MM.1S (cell line): ENCODE measurements around the gene HTR2C.

Experiments
- DNase-seq: peaks from one replicate; pipeline ENCODE4 v3.0.0-alpha.2; 2015
- H2AFZ ChIP-seq: fragments of 300-600 bp; sonication (generic); 2 replicates; pipeline ENCODE4 v1.6.0; 2016; ENCODE audit warnings: antibody characterized with exemption, low read length
- H3F3A ChIP-seq: fragments of 300-600 bp; sonication (generic); 2 replicates; pipeline ENCODE4 v1.6.1; 2016; ENCODE audit warnings: mild to moderate bottlenecking, antibody characterized with exemption, low read length, moderate library complexity, mixed read lengths; ENCODE audit not compliant: insufficient read depth
- H3K27ac ChIP-seq: fragments of 300-600 bp; sonication (generic); 2 replicates; pipeline ENCODE4 v1.5.1; 2016; ENCODE audit warnings: mild to moderate bottlenecking, low read length
- H3K27me3 ChIP-seq: fragments of 300-600 bp; sonication (generic); replicated peaks from 2 replicates; pipeline ENCODE4 v1.6.0; 2016; ENCODE audit warnings: low read length; ENCODE audit not compliant: insufficient read depth
- H3K36me3 ChIP-seq: fragments of 300-600 bp; sonication (generic); replicated peaks from 2 replicates; pipeline ENCODE4 v1.6.1; 2016; ENCODE audit warnings: mild to moderate bottlenecking, low read length, mixed read lengths; ENCODE audit not compliant: insufficient read depth
- H3K4me1 ChIP-seq: fragments of 300-600 bp; sonication (generic); 2 replicates; pipeline ENCODE4 v1.6.1; 2016; ENCODE audit warnings: low read length, mixed read lengths
- H3K4me2 ChIP-seq: fragments of 300-600 bp; sonication (generic); 2 replicates; pipeline ENCODE4 v1.6.0; 2016; ENCODE audit warnings: low read depth, low read length
- H3K4me3 ChIP-seq: fragments of 300-600 bp; sonication (generic); 2 replicates; pipeline ENCODE4 v1.5.1; 2016; ENCODE audit warnings: low read length, mixed read lengths
- H3K79me2 ChIP-seq: fragments of 300-600 bp; sonication (generic); 2 replicates; pipeline ENCODE4 v1.6.1; 2016; ENCODE audit warnings: mixed run types, low read length, mixed read lengths
- H3K9ac ChIP-seq: fragments of 300-600 bp; sonication (generic); 2 replicates; pipeline ENCODE4 v1.6.1; 2016; ENCODE audit warnings: low read length, mixed read lengths
- H3K9me2 ChIP-seq: fragments of 300-600 bp; sonication (generic); replicated peaks from 2 replicates; pipeline ENCODE4 v1.6.1; 2016; ENCODE audit warnings: mild to moderate bottlenecking, low read length, mixed read lengths; ENCODE audit not compliant: insufficient read depth
- H3K9me3 ChIP-seq: fragments of 300-600 bp; sonication (generic); replicated peaks from 2 replicates; pipeline ENCODE4 v1.6.1; 2016; ENCODE audit warnings: mild to moderate bottlenecking, low read length, mixed read lengths; ENCODE audit not compliant: insufficient read depth
- H4K20me1 ChIP-seq: fragments of 300-600 bp; sonication (generic); 2 replicates; pipeline ENCODE4 v1.6.1; 2016; ENCODE audit warnings: mild to moderate bottlenecking, low read length, moderate library complexity, mixed read lengths; ENCODE audit not compliant: insufficient read depth
- EZH2 ChIP-seq: fragments of 300-600 bp; sonication (generic); optimal IDR thresholded peaks from 2 replicates; pipeline ENCODE3; 2017; ENCODE audit warnings: low read depth, mild to moderate bottlenecking, antibody characterized with exemption, low read length, mixed read lengths
- EZH2phosphoT487 ChIP-seq: fragments of 300-600 bp; sonication (generic); IDR thresholded peaks from 2 replicates; pipeline ENCODE4 v1.6.1; 2018; ENCODE audit warnings: antibody characterized with exemption, low read length
- TF ChIP-seq, protein P1 (sequence below): fragments of 300-600 bp; sonication (generic); IDR thresholded peaks from 2 replicates; pipeline ENCODE4 v1.5.1; 2016; ENCODE audit warnings: antibody characterized with exemption, low read length, mixed read lengths

HTR2C gene

GRCh38 chrX:114709406-114709805 lies 125.5 kb downstream of the HTR2C start:
- TF ChIP-seq EZH2 (no peak), EZH2phosphoT487 (no peak)
- TF ChIP-seq, protein P1, sequence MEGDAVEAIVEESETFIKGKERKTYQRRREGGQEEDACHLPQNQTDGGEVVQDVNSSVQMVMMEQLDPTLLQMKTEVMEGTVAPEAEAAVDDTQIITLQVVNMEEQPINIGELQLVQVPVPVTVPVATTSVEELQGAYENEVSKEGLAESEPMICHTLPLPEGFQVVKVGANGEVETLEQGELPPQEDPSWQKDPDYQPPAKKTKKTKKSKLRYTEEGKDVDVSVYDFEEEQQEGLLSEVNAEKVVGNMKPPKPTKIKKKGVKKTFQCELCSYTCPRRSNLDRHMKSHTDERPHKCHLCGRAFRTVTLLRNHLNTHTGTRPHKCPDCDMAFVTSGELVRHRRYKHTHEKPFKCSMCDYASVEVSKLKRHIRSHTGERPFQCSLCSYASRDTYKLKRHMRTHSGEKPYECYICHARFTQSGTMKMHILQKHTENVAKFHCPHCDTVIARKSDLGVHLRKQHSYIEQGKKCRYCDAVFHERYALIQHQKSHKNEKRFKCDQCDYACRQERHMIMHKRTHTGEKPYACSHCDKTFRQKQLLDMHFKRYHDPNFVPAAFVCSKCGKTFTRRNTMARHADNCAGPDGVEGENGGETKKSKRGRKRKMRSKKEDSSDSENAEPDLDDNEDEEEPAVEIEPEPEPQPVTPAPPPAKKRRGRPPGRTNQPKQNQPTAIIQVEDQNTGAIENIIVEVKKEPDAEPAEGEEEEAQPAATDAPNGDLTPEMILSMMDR, result no peak
- DNase-seq, result no peak
- H3K4me1 ChIP-seq, result no peaks in the 10 kb centered on the region
- no peaks in the 10 kb centered on the region for H3K9me3 ChIP-seq
- no peaks in the 10 kb centered on the region for H3K36me3 ChIP-seq
- H4K20me1 ChIP-seq, result no peaks in the 10 kb centered on the region
- no peak overlapping the region for H3K9ac ChIP-seq
- H3K79me2 ChIP-seq, result no peaks in the 10 kb centered on the region
- H3F3A ChIP-seq, result no peaks in the 10 kb centered on the region
- no peak overlapping the region for H2AFZ ChIP-seq
- H3K4me3 ChIP-seq, result no peak overlapping the region
- H3K9me2 ChIP-seq, result no peaks in the 10 kb centered on the region
- H3K4me2 ChIP-seq, result no peak overlapping the region
- no peak overlapping the region for H3K27ac ChIP-seq
- no peaks in the 10 kb centered on the region for H3K27me3 ChIP-seq

GRCh38 chrX:114710571-114710970 lies 126.7 kb downstream of the HTR2C start:
- Histone ChIP-seq H3K27ac (no peak overlapping the region), H3K4me3 (no peak overlapping the region), H2AFZ (no peak overlapping the region), H3K4me2 (no peak overlapping the region), H3K9me2 (no peaks in the 10 kb centered on the region), H3F3A (no peaks in the 10 kb centered on the region), H3K9ac (no peak overlapping the region), H4K20me1 (no peaks in the 10 kb centered on the region), H3K4me1 (no peaks in the 10 kb centered on the region), H3K79me2 (no peaks in the 10 kb centered on the region), H3K36me3 (no peaks in the 10 kb centered on the region), H3K9me3 (no peaks in the 10 kb centered on the region), H3K27me3 (no peaks in the 10 kb centered on the region)
- no peak for DNase-seq
- TF ChIP-seq EZH2 (no peak), EZH2phosphoT487 (no peak)
- TF ChIP-seq, protein P1, result no peak

DNA sequence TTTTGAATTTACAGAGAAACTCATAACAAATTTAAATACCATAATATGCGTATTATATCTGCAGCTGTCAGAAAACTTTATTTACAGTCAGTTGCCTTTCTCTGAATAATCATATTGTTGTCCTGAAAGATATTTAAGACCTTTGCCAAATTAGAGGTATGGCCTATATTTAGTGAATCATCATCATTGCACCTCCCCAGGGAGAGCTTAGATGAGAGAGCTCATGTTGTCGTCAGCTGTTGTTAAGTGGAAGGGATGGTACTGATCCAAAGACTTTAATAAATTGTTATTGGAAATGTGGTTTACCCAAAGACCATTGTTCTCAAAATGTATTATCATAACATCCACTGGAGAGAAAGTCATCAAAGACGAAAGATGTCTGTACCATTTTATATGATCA lies 128.6 kb downstream of the HTR2C start:
- Histone ChIP-seq H3K27me3 (no peaks in the 10 kb centered on the region), H4K20me1 (no peaks in the 10 kb centered on the region), H3K4me1 (no peaks in the 10 kb centered on the region), H3F3A (no peaks in the 10 kb centered on the region), H3K9me2 (no peaks in the 10 kb centered on the region), H2AFZ (no peak overlapping the region), H3K27ac (no peak overlapping the region), H3K4me3 (no peak overlapping the region), H3K79me2 (no peaks in the 10 kb centered on the region), H3K36me3 (no peaks in the 10 kb centered on the region), H3K9ac (no peak overlapping the region), H3K9me3 (no peaks in the 10 kb centered on the region), H3K4me2 (no peak overlapping the region)
- TF ChIP-seq EZH2phosphoT487 (no peak), EZH2 (no peak)
- TF ChIP-seq, protein P1, result no peak
- DNase-seq, result no peak
